ENCODE data around the gene GCSH. TPM values are rescaled to one million over a fixed set of nuclear protein-coding genes. Genes with fewer than 3 reads are reported as not detected.

The GCSH gene
- total and polyA plus RNA-seq, 2 of the 13 experiments (the other 11 are each of a cell fraction or from before 2014, with no cell fraction given): 35.9 to 103 TPM

DNA sequence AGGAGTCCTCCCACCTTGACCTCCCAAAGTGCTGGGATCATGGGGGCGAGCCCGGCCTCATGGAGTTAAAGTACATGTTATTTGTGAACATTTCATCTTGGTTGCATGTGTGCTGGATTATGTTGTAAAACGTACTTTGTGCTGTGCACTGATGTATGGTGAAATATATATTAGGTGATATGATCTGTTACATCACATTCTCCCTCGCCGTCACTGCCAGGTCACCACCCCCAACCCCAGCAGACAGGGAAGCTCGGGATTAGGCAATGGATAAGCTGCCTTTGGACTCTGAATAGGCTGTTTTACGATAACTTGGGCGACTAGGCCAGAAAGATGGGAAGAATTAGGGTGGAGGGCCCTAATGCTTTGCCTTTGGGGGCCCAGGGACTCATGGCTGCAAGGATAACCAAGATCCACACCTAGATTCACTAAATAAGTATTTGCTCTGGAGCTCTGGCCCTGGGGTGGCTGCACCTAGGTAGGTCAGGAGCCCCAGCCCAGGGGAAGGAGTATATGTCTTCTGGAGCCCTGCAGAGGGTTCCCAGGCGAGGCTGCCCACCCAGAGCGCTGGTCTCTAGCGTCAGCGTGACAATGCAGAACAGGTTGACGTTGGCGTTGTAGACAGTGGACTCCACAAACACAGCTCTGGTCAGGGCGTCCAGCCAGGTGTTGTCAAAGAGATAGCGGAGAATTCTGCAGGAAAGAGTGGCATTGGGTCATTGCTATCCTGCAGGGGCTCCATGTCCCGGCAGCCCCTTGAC, 27.1 kb upstream of the GCSH start (continued):
- no peak for TF ChIP-seq SP2 (CRISPR knock-in tag; IDR thresholded peaks at IDR 0.05)
- no peak for TF ChIP-seq PAF1 (CRISPR knock-in tag; IDR thresholded peaks at IDR 0.05)
- TF ChIP-seq, protein P1, sequence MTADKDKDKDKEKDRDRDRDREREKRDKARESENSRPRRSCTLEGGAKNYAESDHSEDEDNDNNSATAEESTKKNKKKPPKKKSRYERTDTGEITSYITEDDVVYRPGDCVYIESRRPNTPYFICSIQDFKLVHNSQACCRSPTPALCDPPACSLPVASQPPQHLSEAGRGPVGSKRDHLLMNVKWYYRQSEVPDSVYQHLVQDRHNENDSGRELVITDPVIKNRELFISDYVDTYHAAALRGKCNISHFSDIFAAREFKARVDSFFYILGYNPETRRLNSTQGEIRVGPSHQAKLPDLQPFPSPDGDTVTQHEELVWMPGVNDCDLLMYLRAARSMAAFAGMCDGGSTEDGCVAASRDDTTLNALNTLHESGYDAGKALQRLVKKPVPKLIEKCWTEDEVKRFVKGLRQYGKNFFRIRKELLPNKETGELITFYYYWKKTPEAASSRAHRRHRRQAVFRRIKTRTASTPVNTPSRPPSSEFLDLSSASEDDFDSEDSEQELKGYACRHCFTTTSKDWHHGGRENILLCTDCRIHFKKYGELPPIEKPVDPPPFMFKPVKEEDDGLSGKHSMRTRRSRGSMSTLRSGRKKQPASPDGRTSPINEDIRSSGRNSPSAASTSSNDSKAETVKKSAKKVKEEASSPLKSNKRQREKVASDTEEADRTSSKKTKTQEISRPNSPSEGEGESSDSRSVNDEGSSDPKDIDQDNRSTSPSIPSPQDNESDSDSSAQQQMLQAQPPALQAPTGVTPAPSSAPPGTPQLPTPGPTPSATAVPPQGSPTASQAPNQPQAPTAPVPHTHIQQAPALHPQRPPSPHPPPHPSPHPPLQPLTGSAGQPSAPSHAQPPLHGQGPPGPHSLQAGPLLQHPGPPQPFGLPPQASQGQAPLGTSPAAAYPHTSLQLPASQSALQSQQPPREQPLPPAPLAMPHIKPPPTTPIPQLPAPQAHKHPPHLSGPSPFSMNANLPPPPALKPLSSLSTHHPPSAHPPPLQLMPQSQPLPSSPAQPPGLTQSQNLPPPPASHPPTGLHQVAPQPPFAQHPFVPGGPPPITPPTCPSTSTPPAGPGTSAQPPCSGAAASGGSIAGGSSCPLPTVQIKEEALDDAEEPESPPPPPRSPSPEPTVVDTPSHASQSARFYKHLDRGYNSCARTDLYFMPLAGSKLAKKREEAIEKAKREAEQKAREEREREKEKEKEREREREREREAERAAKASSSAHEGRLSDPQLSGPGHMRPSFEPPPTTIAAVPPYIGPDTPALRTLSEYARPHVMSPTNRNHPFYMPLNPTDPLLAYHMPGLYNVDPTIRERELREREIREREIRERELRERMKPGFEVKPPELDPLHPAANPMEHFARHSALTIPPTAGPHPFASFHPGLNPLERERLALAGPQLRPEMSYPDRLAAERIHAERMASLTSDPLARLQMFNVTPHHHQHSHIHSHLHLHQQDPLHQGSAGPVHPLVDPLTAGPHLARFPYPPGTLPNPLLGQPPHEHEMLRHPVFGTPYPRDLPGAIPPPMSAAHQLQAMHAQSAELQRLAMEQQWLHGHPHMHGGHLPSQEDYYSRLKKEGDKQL (CRISPR knock-in tag; IDR thresholded peaks at IDR 0.05; ENCODE audit: low read depth): peak; percentile 52
- TF ChIP-seq, protein P2, sequence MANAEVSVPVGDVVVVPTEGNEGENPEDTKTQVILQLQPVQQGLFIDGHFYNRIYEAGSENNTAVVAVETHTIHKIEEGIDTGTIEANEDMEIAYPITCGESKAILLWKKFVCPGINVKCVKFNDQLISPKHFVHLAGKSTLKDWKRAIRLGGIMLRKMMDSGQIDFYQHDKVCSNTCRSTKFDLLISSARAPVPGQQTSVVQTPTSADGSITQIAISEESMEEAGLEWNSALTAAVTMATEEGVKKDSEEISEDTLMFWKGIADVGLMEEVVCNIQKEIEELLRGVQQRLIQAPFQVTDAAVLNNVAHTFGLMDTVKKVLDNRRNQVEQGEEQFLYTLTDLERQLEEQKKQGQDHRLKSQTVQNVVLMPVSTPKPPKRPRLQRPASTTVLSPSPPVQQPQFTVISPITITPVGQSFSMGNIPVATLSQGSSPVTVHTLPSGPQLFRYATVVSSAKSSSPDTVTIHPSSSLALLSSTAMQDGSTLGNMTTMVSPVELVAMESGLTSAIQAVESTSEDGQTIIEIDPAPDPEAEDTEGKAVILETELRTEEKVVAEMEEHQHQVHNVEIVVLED (CRISPR knock-in tag; IDR thresholded peaks at IDR 0.05; ENCODE audit: borderline replicate concordance): no peak
- TF ChIP-seq ZNF501 (CRISPR knock-in tag; IDR thresholded peaks at IDR 0.05): no peak
- TF ChIP-seq YEATS2 (CRISPR knock-in tag; IDR thresholded peaks at IDR 0.05; ENCODE audit: borderline replicate concordance): no peak
- TF ChIP-seq SRF (IDR thresholded peaks at IDR 0.05; ENCODE audit: low read depth, low read length): no peak
- TF ChIP-seq TBX3 (IDR thresholded peaks at IDR 0.05; ENCODE audit: borderline replicate concordance): peak; percentile 65; the same call in 1 of the 2 replicates
- TF ChIP-seq, protein P3, sequence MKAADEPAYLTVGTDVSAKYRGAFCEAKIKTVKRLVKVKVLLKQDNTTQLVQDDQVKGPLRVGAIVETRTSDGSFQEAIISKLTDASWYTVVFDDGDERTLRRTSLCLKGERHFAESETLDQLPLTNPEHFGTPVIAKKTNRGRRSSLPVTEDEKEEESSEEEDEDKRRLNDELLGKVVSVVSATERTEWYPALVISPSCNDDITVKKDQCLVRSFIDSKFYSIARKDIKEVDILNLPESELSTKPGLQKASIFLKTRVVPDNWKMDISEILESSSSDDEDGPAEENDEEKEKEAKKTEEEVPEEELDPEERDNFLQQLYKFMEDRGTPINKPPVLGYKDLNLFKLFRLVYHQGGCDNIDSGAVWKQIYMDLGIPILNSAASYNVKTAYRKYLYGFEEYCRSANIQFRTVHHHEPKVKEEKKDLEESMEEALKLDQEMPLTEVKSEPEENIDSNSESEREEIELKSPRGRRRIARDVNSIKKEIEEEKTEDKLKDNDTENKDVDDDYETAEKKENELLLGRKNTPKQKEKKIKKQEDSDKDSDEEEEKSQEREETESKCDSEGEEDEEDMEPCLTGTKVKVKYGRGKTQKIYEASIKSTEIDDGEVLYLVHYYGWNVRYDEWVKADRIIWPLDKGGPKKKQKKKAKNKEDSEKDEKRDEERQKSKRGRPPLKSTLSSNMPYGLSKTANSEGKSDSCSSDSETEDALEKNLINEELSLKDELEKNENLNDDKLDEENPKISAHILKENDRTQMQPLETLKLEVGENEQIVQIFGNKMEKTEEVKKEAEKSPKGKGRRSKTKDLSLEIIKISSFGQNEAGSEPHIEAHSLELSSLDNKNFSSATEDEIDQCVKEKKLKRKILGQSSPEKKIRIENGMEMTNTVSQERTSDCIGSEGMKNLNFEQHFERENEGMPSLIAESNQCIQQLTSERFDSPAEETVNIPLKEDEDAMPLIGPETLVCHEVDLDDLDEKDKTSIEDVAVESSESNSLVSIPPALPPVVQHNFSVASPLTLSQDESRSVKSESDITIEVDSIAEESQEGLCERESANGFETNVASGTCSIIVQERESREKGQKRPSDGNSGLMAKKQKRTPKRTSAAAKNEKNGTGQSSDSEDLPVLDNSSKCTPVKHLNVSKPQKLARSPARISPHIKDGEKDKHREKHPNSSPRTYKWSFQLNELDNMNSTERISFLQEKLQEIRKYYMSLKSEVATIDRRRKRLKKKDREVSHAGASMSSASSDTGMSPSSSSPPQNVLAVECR (CRISPR knock-in tag; IDR thresholded peaks at IDR 0.05; ENCODE audit: borderline replicate concordance): peak; percentile 54; the same call in 1 of the 2 replicates
- TF ChIP-seq SRSF1 (optimal IDR thresholded peaks at IDR 0.05; ENCODE audit: low read depth, low read length): no peak
- TF ChIP-seq, protein P4, sequence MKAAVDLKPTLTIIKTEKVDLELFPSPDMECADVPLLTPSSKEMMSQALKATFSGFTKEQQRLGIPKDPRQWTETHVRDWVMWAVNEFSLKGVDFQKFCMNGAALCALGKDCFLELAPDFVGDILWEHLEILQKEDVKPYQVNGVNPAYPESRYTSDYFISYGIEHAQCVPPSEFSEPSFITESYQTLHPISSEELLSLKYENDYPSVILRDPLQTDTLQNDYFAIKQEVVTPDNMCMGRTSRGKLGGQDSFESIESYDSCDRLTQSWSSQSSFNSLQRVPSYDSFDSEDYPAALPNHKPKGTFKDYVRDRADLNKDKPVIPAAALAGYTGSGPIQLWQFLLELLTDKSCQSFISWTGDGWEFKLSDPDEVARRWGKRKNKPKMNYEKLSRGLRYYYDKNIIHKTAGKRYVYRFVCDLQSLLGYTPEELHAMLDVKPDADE (CRISPR knock-in tag; IDR thresholded peaks at IDR 0.05): no peak
- TF ChIP-seq KDM1A (CRISPR knock-in tag; IDR thresholded peaks at IDR 0.05): 0 out of 2 replicates have a peak, but pooled peaks have one; percentile 27
- no peak for TF ChIP-seq FLYWCH1 (CRISPR knock-in tag; IDR thresholded peaks at IDR 0.05)
